IMR-90 (cell line): ENCODE data around the gene FLCN. TPM values are rescaled to one million over a fixed set of nuclear protein-coding genes. Genes with fewer than 3 reads are reported as not detected.
A peak's percentile ranks its signal among the peaks of the same experiment; 100 is the strongest.

Experiments
- ATAC-seq: fragments of 200-7000 bp; cut with Tn5 transposase; 2 replicates; pipeline ENCODE4 v1.9.1; 2020; ENCODE audit warnings: low read depth, mild to moderate bottlenecking, moderate library complexity
- BruUV-seq: library from RNA; stranded (reverse); fragments of 400-500 nt; replicated peaks from 2 replicates; lab custom pipeline; 2021; lab: Mats Ljungman, UMichigan
- CTCF ChIA-PET: fragments of 300-600 bp; formaldehyde crosslinking; extraction: SDS; loops from one replicate; lab custom pipeline; 2021; ENCODE audit warnings: antibody characterized with exemption; lab: Yijun Ruan, JAX
- POLR2A ChIA-PET: fragments of 300-600 bp; sonication (Branson Sonifier 250); formaldehyde crosslinking; loops from one replicate; lab custom pipeline; 2022; ENCODE audit warnings: antibody characterized with exemption; ENCODE audit not compliant: unreplicated experiment; lab: Charles Lee
- DNase-seq: peaks from one replicate; pipeline ENCODE4 v3.0.0; 2013
- H2AFZ ChIP-seq: replicated peaks from 2 replicates; pipeline ENCODE3; 2013; ENCODE audit warnings: low read length, mild to moderate bottlenecking; ENCODE audit not compliant: poor library complexity
- H2AK5ac ChIP-seq: 2 replicates; pipeline ENCODE4 v1.6.1; 2013; ENCODE audit warnings: low read depth, low read length, inconsistent platforms
- H2AK9ac ChIP-seq: replicated peaks from 2 replicates; pipeline ENCODE3; 2013; ENCODE audit warnings: mild to moderate bottlenecking, low read depth, low read length, moderate library complexity; ENCODE audit not compliant: poor library complexity
- H2BK120ac ChIP-seq: 2 replicates; pipeline ENCODE4 v1.6.1; 2013; ENCODE audit warnings: low read depth, low read length, inconsistent platforms
- H2BK15ac ChIP-seq: 3 replicates; pipeline ENCODE4 v1.6.1; 2013; ENCODE audit warnings: low read depth, low read length, inconsistent platforms
- H2BK20ac ChIP-seq: 2 replicates; pipeline ENCODE4 v1.6.1; 2013; ENCODE audit warnings: low read depth, mild to moderate bottlenecking, inconsistent platforms, low read length, moderate library complexity
- H2BK5ac ChIP-seq: 2 replicates; pipeline ENCODE4 v1.6.1; 2013; ENCODE audit warnings: mild to moderate bottlenecking, low read depth, low read length, inconsistent platforms; ENCODE audit not compliant: poor library complexity, severe bottlenecking
- H3K14ac ChIP-seq: replicated peaks from 2 replicates; pipeline ENCODE4 v1.6.1; 2013; ENCODE audit warnings: low read depth, low read length, inconsistent platforms
- H3K18ac ChIP-seq: 2 replicates; pipeline ENCODE4 v1.6.1; 2013; ENCODE audit warnings: low read depth, low read length, control low read depth
- H3K23ac ChIP-seq: 2 replicates; pipeline ENCODE4 v1.6.1; 2013; ENCODE audit warnings: low read depth, low read length, inconsistent platforms
- H3K27ac ChIP-seq: 2 replicates; pipeline ENCODE4 v1.5.1; 2013; ENCODE audit warnings: mild to moderate bottlenecking, control low read depth, low read length; ENCODE audit not compliant: insufficient read depth
- H3K27me3 ChIP-seq: 2 replicates; pipeline ENCODE4 v1.6.1; 2013; ENCODE audit warnings: low read length; ENCODE audit not compliant: control insufficient read depth, insufficient read depth
- H3K36me3 ChIP-seq: 2 replicates; pipeline ENCODE4 v1.6.1; 2013; ENCODE audit warnings: low read length, mixed read lengths; ENCODE audit not compliant: control insufficient read depth, insufficient read depth
- H3K4ac ChIP-seq: 2 replicates; pipeline ENCODE4 v1.6.1; 2013; ENCODE audit warnings: low read depth, low read length, inconsistent platforms
- H3K4me1 ChIP-seq: 2 replicates; pipeline ENCODE4 v1.6.1; 2013; ENCODE audit warnings: low read length, mixed read lengths; ENCODE audit not compliant: control insufficient read depth, insufficient read depth
- H3K4me2 ChIP-seq: 2 replicates; pipeline ENCODE4 v1.6.1; 2013; ENCODE audit warnings: low read depth, mild to moderate bottlenecking, control low read depth, low read length, moderate library complexity
- H3K4me3 ChIP-seq: 2 replicates; pipeline ENCODE4 v1.5.1; 2013; ENCODE audit warnings: low read depth, mild to moderate bottlenecking, control low read depth, low read length, moderate library complexity; ENCODE audit not compliant: insufficient read depth
- H3K56ac ChIP-seq: 2 replicates; pipeline ENCODE4 v1.6.1; 2013; ENCODE audit warnings: low read length, inconsistent platforms; ENCODE audit not compliant: insufficient read depth; ENCODE audit errors: extremely low read depth
- H3K79me1 ChIP-seq, 2 experiments: 2 replicates each; pipeline ENCODE4 v1.6.1; 2013; ENCODE audit warnings: low read length in 2 of 2, inconsistent platforms in 1 of 2, low read depth in 1 of 2
- H3K9ac ChIP-seq: 2 replicates; pipeline ENCODE4 v1.6.1; 2013; ENCODE audit warnings: low read depth, low read length, control low read depth
- H3K9me1 ChIP-seq: 2 replicates; pipeline ENCODE4 v1.6.1; 2013; ENCODE audit warnings: low read length, inconsistent platforms; ENCODE audit not compliant: insufficient read depth
- H3K9me3 ChIP-seq: 2 replicates; pipeline ENCODE4 v1.6.1; 2013; ENCODE audit warnings: low read length; ENCODE audit not compliant: control insufficient read depth, insufficient read depth
- H4K20me1 ChIP-seq: 2 replicates; pipeline ENCODE4 v1.6.1; 2013; ENCODE audit warnings: low read length, inconsistent platforms; ENCODE audit not compliant: insufficient read depth
- H4K5ac ChIP-seq: 2 replicates; pipeline ENCODE4 v1.6.1; 2013; ENCODE audit warnings: mild to moderate bottlenecking, low read depth, low read length, control low read depth
- H4K8ac ChIP-seq, 2 experiments: 2 replicates each; pipeline ENCODE4 v1.6.1; 2013; ENCODE audit warnings: low read depth in 2 of 2, low read length in 2 of 2, control low read depth in 1 of 2, inconsistent platforms in 1 of 2
- H4K91ac ChIP-seq: 2 replicates; pipeline ENCODE4 v1.6.1; 2013; ENCODE audit warnings: low read depth, low read length, inconsistent platforms; ENCODE audit not compliant: insufficient read depth
- BHLHE40 ChIP-seq: fragments of 150-350 bp; IDR thresholded peaks from 2 replicates; pipeline ENCODE4 v1.6.1; 2016; ENCODE audit warnings: mild to moderate bottlenecking, low read depth, low read length
- CHD1 ChIP-seq: IDR thresholded peaks from 2 replicates; pipeline ENCODE4 v1.6.1; 2012; ENCODE audit warnings: low read depth, low read length, improper control_type of control experiment
- ELK1 ChIP-seq: fragments of 150-350 bp; IDR thresholded peaks from 2 replicates; pipeline ENCODE4 v1.6.1; 2016; ENCODE audit warnings: low read depth, mild to moderate bottlenecking, low read length, moderate library complexity, borderline replicate concordance
- FOS ChIP-seq: fragments of 150-350 bp; IDR thresholded peaks from 2 replicates; pipeline ENCODE4 v1.6.1; 2016; ENCODE audit warnings: low read depth, low read length
- MAFK ChIP-seq: IDR thresholded peaks from 2 replicates; pipeline ENCODE4 v1.6.1; 2012; ENCODE audit warnings: low read depth, low read length, improper control_type of control experiment
- MAZ ChIP-seq: IDR thresholded peaks from 2 replicates; pipeline ENCODE4 v1.6.1; 2012; ENCODE audit warnings: low read depth, mild to moderate bottlenecking, low read length, improper control_type of control experiment, moderate library complexity, borderline replicate concordance
- MXI1 ChIP-seq: IDR thresholded peaks from 2 replicates; pipeline ENCODE4 v1.6.1; 2012; ENCODE audit warnings: low read depth, mild to moderate bottlenecking, low read length, moderate library complexity, borderline replicate concordance
- NFE2L2 ChIP-seq: fragments of 150-350 bp; IDR thresholded peaks from 2 replicates; pipeline ENCODE4 v1.6.1; 2016; ENCODE audit warnings: low read depth, mild to moderate bottlenecking, low read length
- POLR2A ChIP-seq: IDR thresholded peaks from 2 replicates; pipeline ENCODE4 v1.6.1; 2012; ENCODE audit warnings: mild to moderate bottlenecking, low read depth, low read length
- RAD21 ChIP-seq: IDR thresholded peaks from 2 replicates; pipeline ENCODE4 v1.6.1; 2012; ENCODE audit warnings: low read length, improper control_type of control experiment
- RCOR1 ChIP-seq: IDR thresholded peaks from 2 replicates; pipeline ENCODE4 v1.6.1; 2012; ENCODE audit warnings: mild to moderate bottlenecking, low read length, improper control_type of control experiment; ENCODE audit not compliant: insufficient replicate concordance
- SMC3 ChIP-seq: fragments of 150-350 bp; IDR thresholded peaks from 2 replicates; pipeline ENCODE4 v1.6.1; 2016; ENCODE audit warnings: low read depth, mild to moderate bottlenecking, antibody characterized with exemption, low read length, moderate library complexity
- USF2 ChIP-seq: fragments of 150-350 bp; IDR thresholded peaks from 2 replicates; pipeline ENCODE4 v1.6.1; 2017; ENCODE audit warnings: mild to moderate bottlenecking, antibody characterized with exemption, low read length, low read depth
- WGBS, 2 experiments: methylation state at CpG; one replicate each; pipeline versions ENCODE4 v1.1.5 to v1.1.7; 2013; ENCODE audit warnings: missing lambda C conversion rate in 2 of 2; ENCODE audit not compliant: insufficient read length in 1 of 2; ENCODE audit errors: extremely low coverage in 2 of 2; 5-methylcytosine and 5-hydroxymethylcytosine counted together
- dilution Hi-C: fragments of 300-500 bp; cut with HindIII; formaldehyde crosslinking; loops from one replicate; pipeline ENCODE4 v1.14.3; 2018; ENCODE audit warnings: low sequenced_read_pairs; ENCODE audit not compliant: unreplicated experiment
- in situ Hi-C: fragments of 300-500 bp; cut with MboI; formaldehyde crosslinking; loops from 3 replicates; pipeline ENCODE4 v1.14.3; 2019; ENCODE audit warnings: low sequenced_read_pairs, inconsistent platforms, mixed read lengths
- intact Hi-C: fragments of 100-400 bp; cut with micrococcal nuclease; formaldehyde crosslinking; loops from 2 replicates; pipeline ENCODE4 v1.10.0; 2022
- polyA plus RNA-seq, 3 experiments: library from polyadenylated mRNA; depleted of rRNA; stranded (reverse); fragments of >200 nt; gene quantifications; 2 replicates each; pipeline ENCODE4 v1.2.3, GENCODE V29; 2012; ENCODE audit warnings: low replicate concordance in 1 of 3
- total RNA-seq: library from RNA; depleted of rRNA; stranded (reverse); fragments of >200 nt; gene quantifications from 2 replicates; pipeline ENCODE4 v1.2.3, GENCODE V29; 2012
- TF ChIP-seq, protein P1 (sequence below): conservative IDR thresholded peaks from 2 replicates; pipeline ENCODE4 v1.5.1; 2012; ENCODE audit warnings: mild to moderate bottlenecking, low read depth, low read length, improper control_type of control experiment

FLCN gene
- total and polyA plus RNA-seq, 2 of the 4 experiments (the other 2 are of a cell fraction), result 16.8 to 24.8 TPM

- H2AK5ac ChIP-seq, result no peak overlapping the region
- H4K91ac ChIP-seq, result no peak overlapping the region
- dilution Hi-C loops (no loop called here), intact Hi-C loops (no loop called here), in situ Hi-C loops (no loop called here)
- H3K56ac ChIP-seq, result no peak overlapping the region
- no peak overlapping the region for H3K4me2 ChIP-seq
- H3K14ac ChIP-seq, result no peak overlapping the region
- 83% methylated on average over 1 of the region's 10 CpGs; no CpG with 5 or more reads in 1 of the 2 experiments for WGBS, 2 experiments
- H2BK15ac ChIP-seq, result no peak overlapping the region
- CTCF ChIA-PET, result no interaction called here
- H3K27me3 ChIP-seq, result no peaks in the 10 kb centered on the region
- H3K4me1 ChIP-seq, result no peaks in the 10 kb centered on the region
- H3K4ac ChIP-seq, result no peak overlapping the region
- no peak overlapping the region for H4K8ac ChIP-seq
- no peak overlapping the region for H2AFZ ChIP-seq
- H2BK120ac ChIP-seq, result no peak overlapping the region
- H3K9ac ChIP-seq, result no peak overlapping the region
- POLR2A ChIA-PET, result no interaction called here
- peak overlapping the region; percentile 28 for H2AK9ac ChIP-seq
- peaks cover 0 to 24% of the 10 kb centered on the region in 2 experiments; a peak in 1 of 4 replicates for H3K79me1 ChIP-seq
- H4K20me1 ChIP-seq, result peaks cover 7% of the 10 kb centered on the region; the same call in 1 of the 2 replicates
- no peak for DNase-seq
- H3K27ac ChIP-seq, result no peak overlapping the region
- no peak overlapping the region for H4K5ac ChIP-seq
- H3K23ac ChIP-seq, result no peak overlapping the region
- H3K18ac ChIP-seq, result no peak overlapping the region
- H3K4me3 ChIP-seq, result no peak overlapping the region
- TF ChIP-seq, protein P1, sequence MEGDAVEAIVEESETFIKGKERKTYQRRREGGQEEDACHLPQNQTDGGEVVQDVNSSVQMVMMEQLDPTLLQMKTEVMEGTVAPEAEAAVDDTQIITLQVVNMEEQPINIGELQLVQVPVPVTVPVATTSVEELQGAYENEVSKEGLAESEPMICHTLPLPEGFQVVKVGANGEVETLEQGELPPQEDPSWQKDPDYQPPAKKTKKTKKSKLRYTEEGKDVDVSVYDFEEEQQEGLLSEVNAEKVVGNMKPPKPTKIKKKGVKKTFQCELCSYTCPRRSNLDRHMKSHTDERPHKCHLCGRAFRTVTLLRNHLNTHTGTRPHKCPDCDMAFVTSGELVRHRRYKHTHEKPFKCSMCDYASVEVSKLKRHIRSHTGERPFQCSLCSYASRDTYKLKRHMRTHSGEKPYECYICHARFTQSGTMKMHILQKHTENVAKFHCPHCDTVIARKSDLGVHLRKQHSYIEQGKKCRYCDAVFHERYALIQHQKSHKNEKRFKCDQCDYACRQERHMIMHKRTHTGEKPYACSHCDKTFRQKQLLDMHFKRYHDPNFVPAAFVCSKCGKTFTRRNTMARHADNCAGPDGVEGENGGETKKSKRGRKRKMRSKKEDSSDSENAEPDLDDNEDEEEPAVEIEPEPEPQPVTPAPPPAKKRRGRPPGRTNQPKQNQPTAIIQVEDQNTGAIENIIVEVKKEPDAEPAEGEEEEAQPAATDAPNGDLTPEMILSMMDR, result no peak
- no peak for TF ChIP-seq ELK1
- no peak for TF ChIP-seq BHLHE40
- TF ChIP-seq FOS, result no peak
- TF ChIP-seq MXI1, result no peak
- TF ChIP-seq MAZ, result no peak
- TF ChIP-seq RAD21, result no peak
- no peak for TF ChIP-seq SMC3
- TF ChIP-seq NFE2L2, result no peak
- TF ChIP-seq USF2, result no peak
- no peak for TF ChIP-seq CHD1
- TF ChIP-seq MAFK, result no peak
- no peak for TF ChIP-seq RCOR1
- no peak for TF ChIP-seq POLR2A
- no peak overlapping the region for H2BK5ac ChIP-seq
- H2BK20ac ChIP-seq, result no peak overlapping the region
- peaks cover 7% of the 10 kb centered on the region; the same call in 1 of the 2 replicates for H3K9me1 ChIP-seq
- peaks cover 61% of the 10 kb centered on the region for H3K36me3 ChIP-seq
- no peak for ATAC-seq
- H3K9me3 ChIP-seq, result no peaks in the 10 kb centered on the region
- BruUV-seq, result no TSS peak
Measured at GRCh38 chr17:17213775-17214174, 23.2 kb downstream of the FLCN start.
